NCI-H226 (cell line): ENCODE measurements around the gene CASP3.
A peak's percentile ranks its signal among the peaks of the same experiment; 100 is the strongest.
"Not testable (repeated sequence)": the region's sequence is repeated elsewhere in the genome, so short reads cannot be mapped to it uniquely, and the experiment has no call there.

ENCODE experiments used
- DNase-seq: peaks from one replicate; pipeline ENCODE4 v3.0.0-alpha.2; 2015

Gene CASP3

GRCh38 chr4:184662236-184662635 is 13.0 kb upstream of the CASP3 start:
- no peak for DNase-seq

- no peak for DNase-seq
Measured at GRCh38 chr4:184660978-184661377, 11.7 kb upstream of the CASP3 start.

DNA sequence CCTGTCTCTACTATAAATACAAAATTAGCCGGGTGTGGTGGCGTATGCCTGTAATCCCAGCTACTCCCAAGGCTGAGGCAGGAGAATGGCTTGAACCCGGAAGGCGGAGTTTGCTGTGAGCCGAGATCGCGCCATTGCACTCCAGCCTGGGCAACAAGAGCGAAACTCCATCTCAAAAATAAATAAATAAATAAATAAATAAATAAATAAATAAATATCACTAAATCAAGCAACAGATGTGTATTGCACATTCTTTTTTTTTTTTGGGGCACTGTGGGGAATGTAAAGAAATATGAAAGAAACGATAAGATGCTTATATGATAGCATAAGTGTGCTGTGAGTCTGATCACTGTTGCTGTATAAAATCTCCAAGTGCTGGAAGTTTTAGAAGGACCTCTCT is 8.6 kb upstream of the CASP3 start:
- DNase-seq, result not testable (repeated sequence)

DNA sequence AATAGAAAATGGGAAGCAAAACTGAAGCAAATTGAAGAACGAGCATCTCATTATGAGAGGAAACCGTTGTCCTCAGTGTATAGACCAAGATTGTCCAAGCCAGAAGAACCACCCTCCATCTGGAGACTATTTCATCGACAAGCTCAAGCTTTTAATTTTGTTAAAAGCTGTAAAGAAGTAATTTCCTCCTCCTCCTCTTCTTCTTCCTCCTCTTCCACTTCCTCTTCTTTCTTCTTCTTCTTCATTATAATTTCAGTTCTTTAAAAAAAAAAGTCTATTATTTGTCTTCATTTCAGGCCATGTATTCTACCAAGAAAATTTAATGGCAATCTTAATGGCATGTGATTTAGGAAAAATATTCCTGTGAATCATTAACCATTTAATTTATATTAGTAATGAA is 7.9 kb upstream of the CASP3 start:
- no peak for DNase-seq

GRCh38 chr4:184655889-184656869 is 6.9 kb upstream of the CASP3 start:
- DNase-seq, result no peak

- peak; percentile 3 for DNase-seq
Measured at GRCh38 chr4:184653650-184654049, 4.4 kb upstream of the CASP3 start.

DNA sequence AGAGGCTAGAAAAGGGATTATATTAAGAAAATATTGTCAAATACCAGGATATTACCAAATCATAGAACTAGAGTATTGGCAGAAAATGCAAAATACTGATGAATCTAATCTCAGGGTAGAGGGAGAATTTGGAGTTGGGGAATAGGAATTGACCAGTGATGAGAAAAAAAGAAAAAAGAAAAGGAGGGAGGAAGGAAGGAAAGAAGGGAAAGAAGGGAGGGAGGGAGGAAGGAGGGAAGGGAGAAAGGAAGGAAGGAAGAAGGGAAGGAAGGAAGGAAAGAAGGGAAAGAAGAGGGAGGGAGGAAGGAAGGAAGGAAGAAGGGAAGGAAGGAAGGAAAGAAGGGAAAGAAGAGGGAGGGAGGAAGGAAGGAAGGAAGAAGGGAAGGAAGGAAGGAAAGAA is 3.4 kb upstream of the CASP3 start:
- not testable (repeated sequence) for DNase-seq

DNA sequence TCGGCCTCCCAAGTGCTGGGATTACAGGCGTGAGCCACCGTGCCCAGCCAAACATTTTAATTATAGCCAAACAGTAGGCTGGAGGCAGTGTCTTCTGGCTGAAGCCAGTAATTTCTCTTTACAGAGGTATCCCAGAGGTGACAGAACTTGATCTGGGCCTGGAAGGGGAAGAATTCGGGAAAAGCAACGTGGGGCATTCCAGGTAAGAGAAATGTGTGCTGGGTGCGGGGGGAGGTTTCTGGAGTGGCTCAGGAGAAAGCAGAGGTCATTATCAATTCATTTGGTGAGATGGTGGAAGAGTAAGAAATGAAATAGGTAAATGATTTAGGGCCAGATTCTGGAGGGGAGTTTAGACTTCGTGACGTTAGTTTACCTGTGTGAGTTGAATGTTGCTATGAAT is 2.7 kb upstream of the CASP3 start:
- no peak for DNase-seq

- no peak for DNase-seq
Measured at GRCh38 chr4:184649971-184650855, 966 bp upstream of the CASP3 start.

DNA sequence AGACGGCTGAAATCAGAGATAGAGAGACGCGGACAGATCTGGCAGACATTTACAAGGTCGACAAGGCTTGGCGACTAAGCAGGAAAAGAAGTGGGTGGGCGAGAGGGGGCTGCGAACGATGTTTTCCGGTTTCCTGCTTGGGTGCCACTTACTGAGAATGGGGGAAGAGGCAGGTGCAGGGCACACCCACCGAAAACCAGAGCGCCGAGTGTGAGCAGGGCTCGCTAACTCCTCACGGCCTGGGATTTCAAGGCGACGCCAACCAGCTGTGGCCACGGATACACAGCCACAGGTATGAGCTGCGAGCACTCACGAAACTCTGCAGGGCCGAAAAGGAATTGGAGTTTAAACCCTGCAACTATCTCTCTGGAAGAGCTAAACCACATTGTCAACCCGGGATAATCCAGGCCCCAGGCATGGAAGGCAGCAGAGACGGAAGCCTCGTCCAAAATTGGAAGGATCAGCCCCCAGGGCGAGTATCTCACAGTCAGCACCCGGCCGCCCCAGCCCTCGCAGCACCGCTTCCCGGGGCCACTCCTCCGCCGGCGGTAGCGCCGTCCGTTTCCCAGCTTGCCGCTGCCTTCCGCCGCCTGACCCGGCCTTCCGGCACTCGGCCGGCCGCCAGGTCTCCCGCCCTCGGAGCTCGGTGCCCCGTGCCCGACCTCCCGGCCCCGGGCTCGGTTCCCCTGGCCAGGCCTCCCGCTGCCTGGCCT is 778 bp downstream of the CASP3 start:
- DNase-seq, result no peak

GRCh38 chr4:184648054-184648312 is 1.3 kb downstream of the CASP3 start:
- DNase-seq, result no peak

- DNase-seq, result no peak
Measured at GRCh38 chr4:184647266-184648053, 1.8 kb downstream of the CASP3 start.

DNA sequence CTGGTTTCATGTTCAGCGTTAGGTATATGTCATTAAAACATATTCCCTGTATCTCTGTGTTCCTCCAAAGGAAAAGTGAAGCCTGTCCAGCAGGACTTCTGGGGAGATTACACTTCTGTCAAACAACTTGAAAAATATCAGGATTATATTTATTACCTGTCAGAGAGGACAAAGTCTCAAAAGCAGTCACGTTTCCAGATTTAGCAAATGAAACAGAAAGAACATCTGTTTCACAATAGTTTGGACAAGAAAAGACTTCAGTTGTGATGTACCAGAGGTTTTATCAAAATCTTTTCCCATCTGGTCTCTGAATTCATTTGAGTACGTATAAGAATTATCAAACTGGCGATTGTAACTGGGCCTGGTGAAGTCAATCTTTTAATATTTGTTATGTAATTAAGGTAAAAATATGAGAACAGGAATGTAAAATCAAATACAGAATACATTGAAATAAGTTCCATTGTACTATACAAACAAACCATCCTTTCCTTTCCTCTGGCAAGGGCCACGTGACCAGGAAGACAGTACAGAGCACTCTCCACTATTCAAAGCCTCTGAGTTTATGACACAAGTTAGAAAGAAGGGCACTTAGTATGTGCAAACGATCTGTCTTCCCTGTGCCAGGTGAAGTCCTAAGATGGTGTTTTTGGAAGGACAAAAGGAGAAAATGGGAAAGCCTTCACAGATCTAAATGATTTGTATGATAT is 3.2 kb downstream of the CASP3 start:
- no peak for DNase-seq

- peak; percentile 14 for DNase-seq
Measured at GRCh38 chr4:184644553-184645307, 4.5 kb downstream of the CASP3 start.

- DNase-seq, result no peak
Measured at GRCh38 chr4:184643731-184644130, 5.5 kb downstream of the CASP3 start.

GRCh38 chr4:184641451-184641850 is 7.8 kb downstream of the CASP3 start:
- no peak for DNase-seq

- no peak for DNase-seq
Measured at GRCh38 chr4:184641022-184641421, 8.2 kb downstream of the CASP3 start.

DNA sequence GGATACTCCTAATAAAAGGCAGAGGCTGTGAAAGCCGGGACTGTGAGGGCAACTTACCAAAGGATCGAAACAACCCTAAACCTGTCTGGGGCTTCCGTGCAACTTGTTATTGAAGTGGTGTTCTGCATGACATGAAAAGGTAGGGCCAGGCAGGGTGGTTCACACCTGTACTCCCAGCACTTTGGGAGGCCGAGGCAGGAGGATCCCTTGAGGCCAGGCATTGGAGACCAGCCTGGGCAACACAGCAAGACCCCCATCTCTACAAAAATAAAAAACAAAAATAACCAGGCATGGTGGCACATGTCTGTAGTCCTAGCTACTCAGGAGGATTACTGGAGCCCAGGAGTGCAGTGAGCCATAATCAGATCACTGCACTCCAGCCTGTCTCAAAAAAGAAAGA is 12.3 kb downstream of the CASP3 start:
- DNase-seq, result no peak

DNA sequence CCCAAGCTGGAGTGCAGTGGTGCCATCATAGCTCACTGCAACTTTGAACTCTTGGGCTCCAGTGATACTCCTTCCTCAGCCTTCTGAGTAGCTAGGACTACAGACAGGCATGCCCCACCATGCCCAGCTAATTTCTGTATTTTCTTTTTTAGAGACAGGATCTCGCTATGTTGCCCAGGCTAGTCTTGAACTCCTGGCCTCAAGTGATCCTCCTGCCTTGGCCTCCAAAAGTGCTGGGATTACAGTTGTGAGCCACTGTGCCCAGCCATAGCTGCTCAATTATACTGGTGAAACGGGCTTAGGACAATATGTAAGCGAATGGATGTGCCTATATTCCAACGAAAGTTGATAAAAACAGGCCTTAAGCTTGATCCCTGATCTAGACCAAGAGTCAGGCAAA is 13.1 kb downstream of the CASP3 start:
- no peak for DNase-seq

DNA sequence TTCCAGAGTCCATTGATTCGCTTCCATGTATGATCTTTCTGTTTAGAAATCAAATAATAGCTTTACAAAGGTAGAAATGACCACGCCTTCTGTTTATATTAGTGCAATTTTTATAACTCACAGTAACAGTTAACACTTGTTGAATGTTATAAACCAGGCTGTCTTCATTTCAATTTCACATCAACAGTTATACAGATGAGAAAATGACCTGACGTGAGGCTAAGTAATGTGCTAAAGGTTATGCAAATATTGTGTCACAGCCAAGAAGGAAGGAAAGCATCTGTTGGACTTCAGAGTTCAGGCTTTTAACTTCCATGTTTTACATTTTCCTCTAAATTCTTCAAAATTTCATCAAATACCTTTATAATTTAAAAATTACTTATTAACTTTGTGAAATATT is 13.9 kb downstream of the CASP3 start:
- DNase-seq, result no peak

- no peak for DNase-seq
Measured at GRCh38 chr4:184632842-184633241, 16.4 kb downstream of the CASP3 start.
